Muscle layer of duodenum (tissue), 2 donors: ENCODE data around the gene COL23A1.
"Not testable (repeated sequence)": the region's sequence is repeated elsewhere in the genome, so short reads cannot be mapped to it uniquely, and the experiment has no call there.

Experiments
- H3K27ac ChIP-seq: one replicate; pipeline ENCODE4 v1.7.0; 2013; ENCODE audit warnings: mild to moderate bottlenecking, low read length
- H3K27me3 ChIP-seq: one replicate; pipeline ENCODE4 v1.7.0; 2013; ENCODE audit warnings: low read depth, mild to moderate bottlenecking, control low read depth, low read length
- H3K36me3 ChIP-seq, 2 donors: one replicate each; pipeline ENCODE4 v1.7.0; 2013; ENCODE audit warnings: low read length in 2 of 2, control low read depth in 1 of 2, mild to moderate bottlenecking in 1 of 2; ENCODE audit not compliant: insufficient read depth in 2 of 2, control insufficient read depth in 1 of 2
- H3K4me1 ChIP-seq, 2 donors: one replicate each; pipeline ENCODE4 v1.7.0; 2013; ENCODE audit warnings: low read length in 2 of 2, mild to moderate bottlenecking in 2 of 2, control low read depth in 1 of 2, moderate library complexity in 1 of 2; ENCODE audit not compliant: insufficient read depth in 2 of 2, control insufficient read depth in 1 of 2
- H3K4me3 ChIP-seq, 2 donors: one replicate each; pipeline ENCODE4 v1.7.0; 2013; ENCODE audit warnings: low read length in 2 of 2, low read depth in 1 of 2, mild to moderate bottlenecking in 1 of 2
- H3K9me3 ChIP-seq, 2 donors: one replicate each; pipeline ENCODE4 v1.7.0; 2013; ENCODE audit warnings: low read length in 2 of 2, control low read depth in 1 of 2, mild to moderate bottlenecking in 1 of 2; ENCODE audit not compliant: control insufficient read depth in 1 of 2
- donor health status: healthy.

The COL23A1 gene

GRCh38 chr5:178587763-178588611 lies 2.2 kb downstream of the COL23A1 start:
- Histone ChIP-seq H3K36me3 (no peaks in the 10 kb centered on the region), H3K4me1 (peaks cover 3 to 14% of the 10 kb centered on the region in 2 donors), H3K27me3 (peaks cover 12% of the 10 kb centered on the region), H3K9me3 (no peaks in the 10 kb centered on the region), H3K4me3 (no peak overlapping the region), H3K27ac (no peak overlapping the region)

- H3K9me3 ChIP-seq: no peaks in the 10 kb centered on the region
- H3K27me3 ChIP-seq: peaks cover 12% of the 10 kb centered on the region
- no peak overlapping the region for H3K4me3 ChIP-seq
- no peaks in the 10 kb centered on the region for H3K36me3 ChIP-seq
- H3K4me1 ChIP-seq: peaks cover 3 to 14% of the 10 kb centered on the region in 2 donors
- H3K27ac ChIP-seq: no peak overlapping the region
Observed at GRCh38 chr5:178586396-178586795, 3.8 kb downstream of the COL23A1 start.

DNA sequence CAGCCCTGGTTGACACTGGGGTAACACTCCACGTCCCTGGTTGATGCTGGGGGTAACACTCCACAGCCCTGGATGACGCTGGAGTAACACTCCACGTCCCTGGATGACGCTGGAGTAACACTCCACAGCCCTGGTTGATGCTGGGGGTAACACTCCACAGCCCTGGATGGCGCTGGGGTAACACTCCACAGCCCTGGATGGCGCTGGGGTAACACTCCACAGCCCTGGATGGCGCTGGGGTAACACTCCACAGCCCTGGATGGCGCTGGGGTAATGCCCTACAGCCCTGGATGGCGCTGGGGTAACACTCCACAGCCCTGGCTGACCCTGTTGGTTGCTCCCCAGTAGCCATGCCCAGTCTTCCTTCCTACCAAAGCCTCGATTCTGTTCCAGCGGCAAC lies 4.8 kb downstream of the COL23A1 start:
- not testable (repeated sequence) for H3K36me3 ChIP-seq, H3K27ac ChIP-seq, H3K4me1 ChIP-seq, H3K4me3 ChIP-seq, H3K9me3 ChIP-seq
- peaks cover 12% of the 10 kb centered on the region for H3K27me3 ChIP-seq

DNA sequence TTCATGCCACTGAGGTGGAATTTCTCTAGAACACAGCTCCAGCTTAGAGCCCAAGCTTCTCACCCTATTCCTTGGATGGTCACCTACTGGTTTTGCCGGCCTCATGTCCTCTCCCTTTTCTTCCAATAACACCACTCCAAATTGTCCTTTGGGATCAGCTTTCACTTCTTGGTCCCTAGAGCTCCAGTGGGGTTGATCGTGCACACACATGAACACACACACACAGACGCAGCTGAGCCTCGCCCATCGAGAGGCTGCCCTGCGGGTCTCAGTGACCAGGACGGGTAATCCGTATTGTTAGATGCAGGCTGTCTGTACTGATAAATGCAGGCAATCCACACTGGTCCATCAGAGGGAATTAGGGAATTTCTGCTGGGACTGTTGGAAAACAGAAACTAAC lies 6.9 kb downstream of the COL23A1 start:
- no peaks in the 10 kb centered on the region for H3K4me1 ChIP-seq
- no peaks in the 10 kb centered on the region for H3K9me3 ChIP-seq
- H3K27me3 ChIP-seq: peaks cover 12% of the 10 kb centered on the region
- H3K36me3 ChIP-seq: no peaks in the 10 kb centered on the region
- H3K4me3 ChIP-seq: no peak overlapping the region
- no peak overlapping the region for H3K27ac ChIP-seq

DNA sequence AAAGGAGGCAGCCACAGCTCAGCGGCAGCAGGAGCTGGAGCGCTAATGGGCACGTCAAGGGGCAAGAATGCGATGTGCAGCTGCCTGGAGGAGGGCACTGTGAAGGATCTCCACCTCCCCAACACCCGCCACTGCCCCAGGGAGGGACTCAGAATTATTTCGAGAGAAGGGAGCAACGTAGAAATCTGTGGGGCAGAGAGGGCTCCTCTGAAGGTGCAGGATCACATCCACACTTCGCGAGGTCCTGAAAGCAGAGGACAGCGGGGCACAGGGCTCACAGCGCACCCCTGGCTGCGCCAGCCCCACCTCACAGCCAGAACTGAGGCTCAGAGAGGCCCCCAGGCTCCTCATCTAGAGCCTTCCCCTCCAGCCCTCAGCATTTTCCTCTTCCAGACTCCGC lies 7.9 kb downstream of the COL23A1 start:
- H3K36me3 ChIP-seq: no peaks in the 10 kb centered on the region
- peaks cover 7% of the 10 kb centered on the region for H3K27me3 ChIP-seq
- H3K27ac ChIP-seq: no peak overlapping the region
- H3K4me3 ChIP-seq: no peak overlapping the region
- no peaks in the 10 kb centered on the region for H3K4me1 ChIP-seq
- H3K9me3 ChIP-seq: no peaks in the 10 kb centered on the region

DNA sequence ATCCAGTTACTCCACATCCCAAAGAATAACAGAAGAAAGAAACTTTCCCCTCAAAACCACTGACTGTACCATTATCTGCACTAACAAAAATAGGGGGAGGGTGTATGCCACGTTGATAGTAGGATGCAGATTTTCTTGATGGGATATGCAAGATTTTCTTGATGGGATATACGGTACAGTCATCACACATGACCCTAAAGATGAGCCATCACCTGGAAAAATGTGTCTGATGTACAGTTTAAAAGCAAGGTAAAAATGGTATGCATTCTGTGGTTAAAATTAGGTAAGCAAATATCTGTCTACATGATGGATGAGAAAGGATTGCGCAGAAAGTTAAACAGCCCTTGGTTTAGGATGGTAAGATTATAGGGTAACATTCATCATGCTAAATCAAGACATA lies 8.6 kb downstream of the COL23A1 start:
- Histone ChIP-seq H3K4me3 (no peak overlapping the region), H3K27ac (no peak overlapping the region), H3K4me1 (no peaks in the 10 kb centered on the region), H3K9me3 (no peaks in the 10 kb centered on the region), H3K27me3 (peaks cover 5% of the 10 kb centered on the region), H3K36me3 (no peaks in the 10 kb centered on the region)

GRCh38 chr5:178580271-178580955 lies 9.8 kb downstream of the COL23A1 start:
- Histone ChIP-seq H3K36me3 (no peaks in the 10 kb centered on the region), H3K27ac (no peak overlapping the region), H3K27me3 (peaks cover 7% of the 10 kb centered on the region), H3K4me1 (no peaks in the 10 kb centered on the region), H3K4me3 (no peak overlapping the region), H3K9me3 (no peaks in the 10 kb centered on the region)

DNA sequence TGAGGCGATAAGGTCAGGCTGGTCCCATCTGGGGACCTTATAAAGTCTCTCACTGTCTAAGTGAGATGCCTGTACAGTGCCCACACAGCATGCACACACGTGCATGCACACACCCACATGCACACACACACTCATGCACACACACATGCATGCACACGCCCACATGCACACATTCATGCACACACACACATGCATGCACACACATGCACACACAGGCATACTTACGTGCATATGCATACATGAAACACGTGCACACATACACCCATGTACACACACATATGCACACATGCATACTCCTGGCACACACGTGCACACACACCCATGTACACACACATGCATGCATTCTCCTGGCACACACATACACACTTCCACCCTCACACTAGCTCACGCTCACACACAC lies 12.2 kb downstream of the COL23A1 start:
- H3K4me1 ChIP-seq: no peaks in the 10 kb centered on the region
- H3K27ac ChIP-seq: no peak overlapping the region
- peaks cover 0 to 4% of the 10 kb centered on the region in 2 donors for H3K9me3 ChIP-seq
- no peaks in the 10 kb centered on the region for H3K36me3 ChIP-seq
- H3K4me3 ChIP-seq: no peak overlapping the region
- peaks cover 9% of the 10 kb centered on the region for H3K27me3 ChIP-seq

GRCh38 chr5:178577376-178577839 lies 12.8 kb downstream of the COL23A1 start:
- Histone ChIP-seq H3K4me1 (no peaks in the 10 kb centered on the region), H3K27me3 (peaks cover 9% of the 10 kb centered on the region), H3K36me3 (no peaks in the 10 kb centered on the region), H3K4me3 (no peak overlapping the region), H3K27ac (no peak overlapping the region), H3K9me3 (peaks cover 0 to 7% of the 10 kb centered on the region in 2 donors)

DNA sequence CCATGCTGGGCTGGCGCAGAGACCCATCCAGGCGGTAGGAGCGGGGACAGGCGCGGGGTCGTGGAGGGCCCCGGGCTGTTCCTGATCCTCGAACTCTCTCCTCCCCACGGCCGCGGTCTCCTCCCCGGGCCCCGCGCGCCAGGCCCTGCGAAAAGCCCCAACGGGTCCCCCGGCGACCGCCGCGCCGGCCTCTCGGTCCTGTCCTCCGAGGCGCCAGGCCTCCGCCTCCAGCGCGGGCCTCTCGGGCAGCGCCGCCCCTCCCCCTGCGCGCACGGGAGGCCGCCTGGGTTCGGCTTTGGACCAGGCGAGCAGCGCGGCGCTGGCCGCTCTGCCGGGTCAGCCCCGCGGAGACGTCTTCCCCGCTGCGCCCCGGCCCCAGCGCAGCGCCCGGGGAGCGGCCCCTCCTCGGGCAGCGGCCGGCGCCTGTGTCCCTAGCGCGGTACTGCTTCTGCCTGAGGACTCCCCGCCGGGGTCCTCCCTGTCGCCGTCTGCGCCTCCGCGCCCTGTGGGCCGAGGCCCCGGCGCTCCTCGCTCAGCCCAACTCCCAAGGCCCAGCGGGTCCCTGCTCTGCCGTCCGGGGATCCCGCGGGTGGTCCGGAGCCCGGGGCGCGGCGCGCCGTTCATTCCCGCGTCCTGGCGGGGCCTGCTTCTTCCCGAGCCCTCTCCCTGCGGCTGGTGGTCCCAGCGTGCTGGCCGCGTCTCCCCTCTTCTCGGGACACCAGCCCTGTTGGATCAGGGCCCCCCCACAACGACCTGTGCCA lies 13.4 kb downstream of the COL23A1 start:
- Histone ChIP-seq H3K9me3 (peaks cover 0 to 7% of the 10 kb centered on the region in 2 donors), H3K4me3 (peak overlapping the region in 1 of 2 donors; percentile 35), H3K27me3 (peaks cover 9% of the 10 kb centered on the region), H3K36me3 (no peaks in the 10 kb centered on the region), H3K27ac (no peak overlapping the region), H3K4me1 (no peaks in the 10 kb centered on the region)

DNA sequence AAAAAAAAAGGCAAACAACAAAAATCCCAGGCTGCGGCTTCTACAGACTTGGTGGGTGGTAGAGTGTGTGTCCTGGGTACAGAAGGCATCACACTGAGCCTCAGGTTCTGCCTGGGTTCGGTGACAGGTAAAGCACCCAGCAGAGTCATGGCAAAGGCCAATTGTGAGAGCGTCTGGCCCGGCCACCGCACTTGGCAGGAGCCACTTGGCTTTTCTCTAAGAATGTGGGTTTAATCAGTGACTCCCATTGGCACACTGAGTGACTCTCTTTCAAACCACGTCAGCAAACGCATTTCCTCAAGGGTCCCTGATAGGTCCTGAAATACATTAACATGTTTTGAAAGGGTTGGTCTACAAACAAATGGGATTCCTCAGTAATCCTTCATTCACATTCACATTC lies 17.0 kb downstream of the COL23A1 start:
- peaks cover 0 to 7% of the 10 kb centered on the region in 2 donors for H3K9me3 ChIP-seq
- no peak overlapping the region for H3K27ac ChIP-seq
- no peak overlapping the region for H3K4me3 ChIP-seq
- H3K27me3 ChIP-seq: peaks cover 9% of the 10 kb centered on the region
- no peaks in the 10 kb centered on the region for H3K36me3 ChIP-seq
- no peaks in the 10 kb centered on the region for H3K4me1 ChIP-seq
